ENCODE data around the gene SH3BP4.

Gene SH3BP4

DNA sequence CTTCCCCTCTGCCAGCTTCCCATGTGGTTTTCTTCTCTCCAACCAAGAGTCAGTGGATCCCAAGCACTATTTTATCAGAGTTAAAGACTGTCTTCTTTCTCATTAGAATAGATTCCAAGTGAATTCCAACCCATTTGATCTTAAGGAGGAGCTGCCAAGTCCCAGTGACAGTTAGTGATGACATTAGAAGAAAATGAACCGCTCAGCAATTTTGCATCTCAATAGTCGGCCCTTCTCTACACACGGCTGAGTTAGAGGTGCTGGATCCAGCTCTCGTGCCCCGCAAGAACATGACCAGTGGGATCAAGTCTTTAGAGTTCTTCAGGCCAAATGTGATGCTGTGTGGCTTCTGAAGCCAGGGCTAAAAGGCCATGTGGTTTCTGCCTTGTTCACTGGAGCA, 132.6 kb downstream of the SH3BP4 start:
- Histone ChIP-seq H3K9me3 (ENCODE audit: control insufficient read depth, low read length) (peaks cover 4% of the 10 kb centered on the region), H3K27ac (ENCODE audit: low read depth, low read length, severe bottlenecking) (no peak overlapping the region), H3K36me3 (ENCODE audit: control insufficient read depth, insufficient read depth, low read length) (no peaks in the 10 kb centered on the region), H3K4me3 (ENCODE audit: extremely low read depth, insufficient read depth, low read length, poor library complexity, severe bottlenecking) (no peak overlapping the region), H3K4me1 (ENCODE audit: control insufficient read depth, insufficient read depth, low read length, poor library complexity, severe bottlenecking) (no peaks in the 10 kb centered on the region)
- 88 to 93% methylated on average over 5 of the region's 5 CpGs for WGBS, 2 experiments (ENCODE audit: insufficient coverage in 2 of 2)

DNA sequence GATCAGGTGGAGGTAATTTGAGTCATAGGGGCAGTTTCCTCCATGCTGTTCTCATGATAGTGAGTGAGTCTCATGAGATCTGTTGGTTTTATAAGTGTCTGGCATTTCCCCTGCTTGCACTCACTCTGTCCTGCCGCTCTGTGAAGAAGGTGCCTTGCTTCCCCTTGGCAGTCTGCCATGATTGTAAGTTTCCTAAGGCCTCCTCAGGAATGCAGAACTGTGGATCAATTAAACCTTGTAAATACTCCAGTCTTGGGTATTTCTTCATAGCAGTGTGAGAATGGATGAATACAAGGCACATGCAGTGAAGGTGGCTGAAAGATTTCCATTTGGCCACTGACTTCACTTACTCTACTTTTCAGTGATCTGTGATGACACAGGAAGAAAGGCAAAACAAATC, 133.7 kb downstream of the SH3BP4 start:
- Histone ChIP-seq H3K4me3 (ENCODE audit: extremely low read depth, insufficient read depth, low read length, poor library complexity, severe bottlenecking) (no peak overlapping the region), H3K27ac (ENCODE audit: low read depth, low read length, severe bottlenecking) (no peak overlapping the region), H3K9me3 (ENCODE audit: control insufficient read depth, low read length) (peaks cover 4% of the 10 kb centered on the region), H3K36me3 (ENCODE audit: control insufficient read depth, insufficient read depth, low read length) (no peaks in the 10 kb centered on the region), H3K4me1 (ENCODE audit: control insufficient read depth, insufficient read depth, low read length, poor library complexity, severe bottlenecking) (no peaks in the 10 kb centered on the region)
- 100% methylated on average over 1 of the region's 1 CpG; no CpG with 5 or more reads in 1 of the 2 experiments for WGBS, 2 experiments (ENCODE audit: insufficient coverage in 2 of 2)

DNA sequence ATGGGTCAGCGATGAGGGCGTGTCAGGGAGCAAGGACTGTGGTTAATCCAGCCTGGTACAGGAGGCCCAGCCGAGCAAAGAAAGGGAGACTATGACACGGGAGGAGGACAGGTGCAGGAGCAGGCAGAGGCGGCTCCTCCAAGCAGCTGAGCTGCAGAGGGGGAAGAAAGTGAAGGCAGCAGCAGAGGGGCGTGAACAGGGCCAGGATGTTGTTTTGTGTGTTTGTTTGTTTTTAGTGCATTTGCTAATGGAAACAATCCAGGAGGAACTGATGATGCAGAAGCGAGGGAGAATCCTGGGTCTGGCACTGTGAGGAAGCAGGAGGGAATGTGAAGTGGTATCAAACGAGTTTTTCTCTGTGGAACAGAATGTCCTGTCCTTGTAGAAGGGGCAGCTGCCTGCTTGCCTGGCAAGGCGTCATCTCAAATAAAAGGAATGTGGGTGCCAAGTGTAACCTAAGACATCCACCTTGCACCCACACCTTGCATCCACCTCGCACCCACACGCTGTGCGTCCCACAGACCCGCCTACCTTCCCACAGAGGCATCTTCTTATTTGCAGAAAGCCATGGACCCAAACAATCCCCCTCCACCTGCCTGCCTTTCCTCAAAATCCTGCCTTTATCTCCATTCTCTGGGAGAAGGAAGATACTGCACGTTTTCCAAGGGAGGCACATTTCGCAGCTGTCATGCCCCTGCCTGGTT, 134.8 kb downstream of the SH3BP4 start:
- 86 to 87% methylated on average over 10 to 13 of the region's 15 CpGs for WGBS, 2 experiments (ENCODE audit: insufficient coverage in 2 of 2)
- H3K4me3 ChIP-seq (ENCODE audit: extremely low read depth, insufficient read depth, low read length, poor library complexity, severe bottlenecking): no peak overlapping the region

DNA sequence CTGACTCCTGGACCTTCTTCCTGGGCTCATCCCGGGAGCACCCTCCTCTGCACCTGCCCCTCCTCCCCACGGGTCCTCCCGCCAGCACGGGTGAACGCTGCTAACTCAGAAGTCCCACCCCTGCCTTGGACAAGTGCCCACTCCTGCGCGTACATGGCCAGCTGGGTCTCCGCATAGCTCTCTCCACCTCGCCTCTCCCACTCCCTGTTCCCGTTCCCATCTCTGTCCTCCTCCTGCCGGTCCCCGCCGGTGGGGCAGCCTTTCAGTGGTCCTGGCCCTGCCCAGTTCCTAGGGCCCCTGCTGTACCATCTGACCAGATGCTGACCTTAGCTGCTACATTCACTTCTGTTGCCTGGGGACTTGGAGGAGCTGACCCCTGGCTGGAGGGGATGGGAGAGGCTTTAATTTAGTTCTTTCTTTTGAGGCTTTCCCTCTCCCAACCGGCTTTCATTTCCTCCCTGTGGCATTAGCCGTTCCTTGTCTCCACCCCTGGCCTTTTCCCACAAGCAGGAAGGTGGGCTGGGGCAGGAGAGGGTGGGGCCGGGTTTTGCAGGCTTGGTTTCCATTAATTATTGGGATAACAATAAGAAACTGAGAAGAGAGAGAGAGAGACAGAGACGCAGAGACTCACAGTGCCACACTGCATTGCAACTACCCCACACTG, 136.1 kb downstream of the SH3BP4 start:
- Histone ChIP-seq H3K9me3 (ENCODE audit: control insufficient read depth, low read length) (no peaks in the 10 kb centered on the region), H3K4me1 (ENCODE audit: control insufficient read depth, insufficient read depth, low read length, poor library complexity, severe bottlenecking) (no peaks in the 10 kb centered on the region), H3K36me3 (ENCODE audit: control insufficient read depth, insufficient read depth, low read length) (no peaks in the 10 kb centered on the region), H3K27ac (ENCODE audit: low read depth, low read length, severe bottlenecking) (peak overlapping the region; percentile 72), H3K4me3 (ENCODE audit: extremely low read depth, insufficient read depth, low read length, poor library complexity, severe bottlenecking) (no peak overlapping the region)
- WGBS, 2 experiments (ENCODE audit: insufficient coverage in 2 of 2): 86 to 87% methylated on average over 1 to 13 of the region's 17 CpGs

More for the DNA sequence above, 134.8 kb downstream of the SH3BP4 start:
- Histone ChIP-seq H3K4me1 (ENCODE audit: control insufficient read depth, insufficient read depth, low read length, poor library complexity, severe bottlenecking) (no peaks in the 10 kb centered on the region), H3K27ac (ENCODE audit: low read depth, low read length, severe bottlenecking) (no peak overlapping the region), H3K9me3 (ENCODE audit: control insufficient read depth, low read length) (no peaks in the 10 kb centered on the region), H3K36me3 (ENCODE audit: control insufficient read depth, insufficient read depth, low read length) (no peaks in the 10 kb centered on the region)

DNA sequence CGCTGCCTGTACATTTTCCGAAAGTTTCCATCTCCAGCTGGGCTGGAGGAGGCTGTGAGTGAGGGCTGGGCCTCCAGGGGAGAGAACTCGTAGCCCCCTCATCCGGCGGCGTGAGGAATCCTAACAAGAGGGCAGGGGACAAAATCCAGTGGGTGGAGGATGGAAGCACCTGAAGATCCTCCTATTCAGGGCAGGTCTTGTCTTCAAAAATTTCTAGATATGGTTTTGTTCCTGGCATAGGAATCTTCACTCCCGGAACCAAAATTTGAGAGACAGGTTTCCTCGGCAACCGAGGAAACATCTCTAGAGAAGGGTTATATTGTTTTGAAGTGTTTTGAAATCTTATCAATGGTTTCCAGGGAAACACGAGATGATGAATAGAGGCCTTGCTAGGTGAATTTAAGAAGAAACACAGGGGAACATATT, 136.7 kb downstream of the SH3BP4 start:
- Histone ChIP-seq H3K36me3 (ENCODE audit: control insufficient read depth, insufficient read depth, low read length) (no peaks in the 10 kb centered on the region), H3K27ac (ENCODE audit: low read depth, low read length, severe bottlenecking) (peak overlapping the region; percentile 72), H3K4me1 (ENCODE audit: control insufficient read depth, insufficient read depth, low read length, poor library complexity, severe bottlenecking) (no peaks in the 10 kb centered on the region), H3K9me3 (ENCODE audit: control insufficient read depth, low read length) (no peaks in the 10 kb centered on the region), H3K4me3 (ENCODE audit: extremely low read depth, insufficient read depth, low read length, poor library complexity, severe bottlenecking) (no peak overlapping the region)
- WGBS, 2 experiments (ENCODE audit: insufficient coverage in 2 of 2): 75 to 95% methylated on average over 4 to 9 of the region's 10 CpGs

DNA sequence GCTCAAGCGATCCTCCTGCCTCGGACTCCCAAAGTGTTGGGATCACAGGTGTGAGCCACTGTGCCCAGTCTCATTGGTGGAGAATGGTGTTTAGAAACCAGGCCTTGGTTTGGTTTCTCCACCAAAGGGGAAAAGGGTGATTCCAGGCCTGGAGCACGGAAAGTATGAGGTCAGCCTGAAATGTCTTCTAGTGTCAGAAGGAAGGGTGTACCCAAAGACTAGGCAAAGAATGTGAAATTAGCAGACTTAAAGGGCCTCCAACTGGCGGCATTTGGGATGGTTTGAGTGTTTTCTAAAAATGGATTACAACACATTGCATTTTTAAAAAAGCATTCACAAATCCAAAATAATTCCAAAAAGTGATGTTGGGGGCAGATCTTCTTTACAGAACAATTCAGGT, 139.6 kb downstream of the SH3BP4 start:
- Histone ChIP-seq H3K4me1 (ENCODE audit: control insufficient read depth, insufficient read depth, low read length, poor library complexity, severe bottlenecking) (no peaks in the 10 kb centered on the region), H3K27ac (ENCODE audit: low read depth, low read length, severe bottlenecking) (no peak overlapping the region), H3K4me3 (ENCODE audit: extremely low read depth, insufficient read depth, low read length, poor library complexity, severe bottlenecking) (no peak overlapping the region), H3K36me3 (ENCODE audit: control insufficient read depth, insufficient read depth, low read length) (no peaks in the 10 kb centered on the region), H3K9me3 (ENCODE audit: control insufficient read depth, low read length) (no peaks in the 10 kb centered on the region)
- 96 to 100% methylated on average over 2 to 3 of the region's 4 CpGs for WGBS, 2 experiments (ENCODE audit: insufficient coverage in 2 of 2)

DNA sequence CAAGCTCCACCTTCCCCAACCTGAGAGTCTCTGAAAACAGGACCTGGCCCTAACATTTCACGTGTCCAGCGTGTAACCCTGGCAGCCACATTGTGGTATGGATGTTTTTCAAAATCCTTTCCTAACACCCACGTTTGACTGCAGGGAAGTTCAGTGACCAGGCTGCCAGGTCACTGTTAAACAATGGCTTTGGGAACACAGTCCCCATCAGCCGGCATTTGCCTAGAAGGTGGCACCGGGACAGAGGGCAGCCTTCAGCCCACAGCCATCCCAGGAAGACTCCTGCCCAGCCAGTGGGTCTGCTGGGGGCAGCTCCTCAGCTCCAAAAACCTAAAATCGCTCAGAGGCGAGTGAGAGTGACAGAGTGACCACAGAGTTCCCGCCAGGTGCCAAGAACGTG, 140.2 kb downstream of the SH3BP4 start:
- no peaks in the 10 kb centered on the region for H3K36me3 ChIP-seq (ENCODE audit: control insufficient read depth, insufficient read depth, low read length)
- WGBS, 2 experiments (ENCODE audit: insufficient coverage in 2 of 2): 85 to 92% methylated on average over 7 to 9 of the region's 9 CpGs
- no peak overlapping the region for H3K4me3 ChIP-seq (ENCODE audit: extremely low read depth, insufficient read depth, low read length, poor library complexity, severe bottlenecking)
- no peaks in the 10 kb centered on the region for H3K4me1 ChIP-seq (ENCODE audit: control insufficient read depth, insufficient read depth, low read length, poor library complexity, severe bottlenecking)
- no peak overlapping the region for H3K27ac ChIP-seq (ENCODE audit: low read depth, low read length, severe bottlenecking)
- H3K9me3 ChIP-seq (ENCODE audit: control insufficient read depth, low read length): no peaks in the 10 kb centered on the region

DNA sequence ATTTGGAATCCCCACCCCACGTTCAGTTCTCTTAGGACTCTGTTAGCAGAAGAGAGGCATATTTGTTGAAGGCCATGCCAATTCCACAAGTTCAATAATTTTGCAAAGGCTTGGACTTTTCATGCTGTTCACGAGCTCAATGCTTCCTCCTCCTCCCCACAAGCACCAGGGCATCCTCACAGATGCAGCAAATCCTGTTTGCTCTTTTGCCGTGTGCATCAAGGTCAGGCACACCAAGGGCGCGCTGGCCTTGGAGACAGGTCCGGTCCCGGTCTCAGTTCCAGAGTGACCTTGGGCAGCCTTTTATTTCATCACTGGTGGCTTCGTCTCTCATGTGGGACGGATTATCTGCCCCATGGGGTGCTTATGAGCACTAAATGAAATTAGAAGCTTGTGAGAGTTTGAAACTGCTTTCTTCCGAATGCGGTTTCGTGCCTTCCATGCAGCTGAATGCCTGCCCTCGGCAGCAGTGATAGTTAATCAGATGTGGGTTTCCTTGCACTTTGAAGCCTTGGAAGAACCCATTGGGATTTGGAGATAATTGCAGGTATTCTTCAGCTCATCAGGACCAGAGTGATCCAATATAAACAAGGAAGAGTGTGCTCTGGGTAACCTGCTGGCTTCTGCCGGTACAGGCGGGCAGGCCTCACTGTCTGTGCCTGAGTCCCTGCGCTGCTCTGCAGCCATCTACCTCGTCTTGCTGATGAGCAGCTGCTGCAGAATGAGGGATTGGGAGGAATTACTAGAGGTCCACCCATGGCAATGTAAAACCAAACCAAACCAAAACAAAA, 140.8 kb downstream of the SH3BP4 start:
- H3K27ac ChIP-seq (ENCODE audit: low read depth, low read length, severe bottlenecking): no peak overlapping the region
- no peaks in the 10 kb centered on the region for H3K9me3 ChIP-seq (ENCODE audit: control insufficient read depth, low read length)
- H3K4me1 ChIP-seq (ENCODE audit: control insufficient read depth, insufficient read depth, low read length, poor library complexity, severe bottlenecking): no peaks in the 10 kb centered on the region
- no peak overlapping the region for H3K4me3 ChIP-seq (ENCODE audit: extremely low read depth, insufficient read depth, low read length, poor library complexity, severe bottlenecking)
- 91 to 93% methylated on average over 13 to 17 of the region's 17 CpGs for WGBS, 2 experiments (ENCODE audit: insufficient coverage in 2 of 2)
- H3K36me3 ChIP-seq (ENCODE audit: control insufficient read depth, insufficient read depth, low read length): no peaks in the 10 kb centered on the region

DNA sequence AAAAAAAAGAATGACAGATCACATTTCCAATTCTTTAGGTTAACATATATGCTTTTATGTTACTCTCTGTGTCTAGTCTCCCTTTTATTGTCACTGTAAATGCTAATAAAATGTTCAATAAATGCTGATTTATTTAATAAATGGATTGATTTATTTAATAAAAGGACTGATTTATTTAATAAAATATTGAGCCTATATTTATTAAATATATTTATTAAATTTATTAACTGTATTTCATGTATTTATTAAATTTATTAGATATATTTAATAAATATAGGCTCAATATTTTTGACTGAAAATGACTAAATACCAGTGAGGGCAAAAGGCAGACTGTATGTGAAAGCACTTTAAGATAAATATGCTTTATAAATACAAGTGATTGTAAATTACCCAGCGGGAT, 142.6 kb downstream of the SH3BP4 start:
- no peaks in the 10 kb centered on the region for H3K4me1 ChIP-seq (ENCODE audit: control insufficient read depth, insufficient read depth, low read length, poor library complexity, severe bottlenecking)
- no peaks in the 10 kb centered on the region for H3K36me3 ChIP-seq (ENCODE audit: control insufficient read depth, insufficient read depth, low read length)
- no peak overlapping the region for H3K4me3 ChIP-seq (ENCODE audit: extremely low read depth, insufficient read depth, low read length, poor library complexity, severe bottlenecking)
- H3K27ac ChIP-seq (ENCODE audit: low read depth, low read length, severe bottlenecking): no peak overlapping the region
- H3K9me3 ChIP-seq (ENCODE audit: control insufficient read depth, low read length): no peaks in the 10 kb centered on the region
- 80% methylated on average over 1 of the region's 1 CpG; no CpG with 5 or more reads in 1 of the 2 experiments for WGBS, 2 experiments (ENCODE audit: insufficient coverage in 2 of 2)

DNA sequence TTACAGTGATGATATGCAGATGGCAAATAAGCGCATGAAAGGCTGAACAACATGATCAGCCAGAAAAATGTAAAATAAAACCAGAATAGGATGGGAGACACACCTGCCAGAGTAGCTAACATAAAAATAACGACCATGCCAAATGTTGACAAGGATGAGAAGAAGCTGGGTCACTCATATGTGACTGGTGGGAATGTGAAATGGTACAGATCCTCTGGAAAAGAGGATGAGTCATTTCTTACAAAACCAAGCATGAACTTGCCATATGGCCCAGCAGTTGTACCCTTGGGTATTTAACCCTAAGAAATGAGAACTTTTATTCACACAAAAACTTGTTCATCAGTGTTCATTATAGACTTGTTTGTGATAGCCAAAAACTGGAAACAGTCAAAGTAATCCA, 143.8 kb downstream of the SH3BP4 start:
- 100% methylated on average over 1 to 2 of the region's 2 CpGs for WGBS, 2 experiments (ENCODE audit: insufficient coverage in 2 of 2)
- no peaks in the 10 kb centered on the region for H3K36me3 ChIP-seq (ENCODE audit: control insufficient read depth, insufficient read depth, low read length)
- no peaks in the 10 kb centered on the region for H3K4me1 ChIP-seq (ENCODE audit: control insufficient read depth, insufficient read depth, low read length, poor library complexity, severe bottlenecking)
- H3K9me3 ChIP-seq (ENCODE audit: control insufficient read depth, low read length): no peaks in the 10 kb centered on the region
- no peak overlapping the region for H3K27ac ChIP-seq (ENCODE audit: low read depth, low read length, severe bottlenecking)
- no peak overlapping the region for H3K4me3 ChIP-seq (ENCODE audit: extremely low read depth, insufficient read depth, low read length, poor library complexity, severe bottlenecking)
